AML-193 (cell line): ENCODE results near the gene ADCY2.

ENCODE experiments used
- DNase-seq, 2 experiments: peaks; one replicate each; lab custom pipeline; 2025; lab: John Stamatoyannopoulos, UW

ADCY2 gene

GRCh38 chr5:7828269-7828668 lies 432.3 kb downstream of the ADCY2 start:
- no peak for DNase-seq

GRCh38 chr5:7834982-7835381 lies 439.0 kb downstream of the ADCY2 start:
- no peak for DNase-seq

- no peak for DNase-seq
Observed at GRCh38 chr5:7837403-7837802, 441.5 kb downstream of the ADCY2 start.

GRCh38 chr5:7842531-7842930 lies 446.6 kb downstream of the ADCY2 start:
- no peak for DNase-seq

- no peak for DNase-seq
Observed at GRCh38 chr5:7844901-7845300, 449.0 kb downstream of the ADCY2 start.

- no peak for DNase-seq
Observed at GRCh38 chr5:7845557-7845956, 449.6 kb downstream of the ADCY2 start.

GRCh38 chr5:7846327-7846726 lies 450.4 kb downstream of the ADCY2 start:
- DNase-seq, result no peak

- no peak for DNase-seq
Observed at GRCh38 chr5:7848296-7848695, 452.4 kb downstream of the ADCY2 start.

- no peak for DNase-seq
Observed at GRCh38 chr5:7849681-7850394, 453.9 kb downstream of the ADCY2 start.

GRCh38 chr5:7850395-7851239 lies 454.7 kb downstream of the ADCY2 start, which contains the start of gene CFAP90:
TSS of gene CFAP90 (minus strand) at chr5:7851133. CDS start at chr5:7851021, 112 bp downstream.
- DNase-seq, result no peak

- no peak for DNase-seq
Observed at GRCh38 chr5:7851240-7851592, 455.3 kb downstream of the ADCY2 start.

GRCh38 chr5:7851617-7852289 lies 455.8 kb downstream of the ADCY2 start:
- no peak for DNase-seq

- no peak for DNase-seq
Observed at GRCh38 chr5:7852542-7852941, 456.6 kb downstream of the ADCY2 start.

GRCh38 chr5:7852988-7853387 lies 457.1 kb downstream of the ADCY2 start:
- no peak for DNase-seq

- no peak for DNase-seq
Observed at GRCh38 chr5:7855611-7856010, 459.7 kb downstream of the ADCY2 start.

- DNase-seq, result peak; percentile 34 to 67
Observed at GRCh38 chr5:7856855-7857254, 460.9 kb downstream of the ADCY2 start.

- no peak for DNase-seq
Observed at GRCh38 chr5:7857361-7857760, 461.4 kb downstream of the ADCY2 start.

- DNase-seq, result no peak
Observed at GRCh38 chr5:7857926-7858632, 462.1 kb downstream of the ADCY2 start.

GRCh38 chr5:7866196-7866595 lies 470.3 kb downstream of the ADCY2 start:
- no peak for DNase-seq

GRCh38 chr5:7867260-7867659 lies 471.3 kb downstream of the ADCY2 start:
- no peak for DNase-seq

GRCh38 chr5:7868427-7868772 lies 472.5 kb downstream of the ADCY2 start:
- DNase-seq, result no peak

GRCh38 chr5:7868773-7869473 lies 473.0 kb downstream of the ADCY2 start, which contains the start of the genes FASTKD3 and MTRR:
TSS of gene FASTKD3 (minus strand) at chr5:7869031. CDS start at chr5:7868083, 948 bp downstream.
TSS of gene MTRR (plus strand) at chr5:7869148. CDS start at chr5:7870795, 1,647 bp downstream.
- DNase-seq, result peak; percentile 77 to 84
